Nephron progenitor cell (in vitro differentiated cells): ENCODE data around the gene CBX2.

Experiments used
- DNase-seq: peaks from one replicate; pipeline ENCODE4 v3.0.0; 2021
- H3K27ac Mint-ChIP-seq: 2 replicates; pipeline ENCODE4 v1.8.0; 2021; ENCODE audit warnings: mild to moderate bottlenecking, moderate library complexity, mixed read lengths
- H3K27me3 Mint-ChIP-seq: 2 replicates; pipeline ENCODE4 v1.8.0; 2021; ENCODE audit warnings: mild to moderate bottlenecking, low read depth, mixed read lengths; ENCODE audit not compliant: poor library complexity
- H3K36me3 Mint-ChIP-seq: 2 replicates; pipeline ENCODE4 v1.8.0; 2021; ENCODE audit warnings: low read depth, mixed read lengths
- H3K4me1 Mint-ChIP-seq: 2 replicates; pipeline ENCODE4 v1.8.0; 2021; ENCODE audit warnings: mixed read lengths
- H3K4me3 Mint-ChIP-seq: 2 replicates; pipeline ENCODE4 v1.8.0; 2021; ENCODE audit warnings: mild to moderate bottlenecking, moderate library complexity, mixed read lengths
- H3K9me3 Mint-ChIP-seq: 2 replicates; pipeline ENCODE4 v1.8.0; 2021; ENCODE audit warnings: mild to moderate bottlenecking, moderate library complexity, mixed read lengths
- TF ChIP-seq, protein P1 (sequence below): fragments of 200-600 bp; sonication (generic); IDR thresholded peaks from 2 replicates; pipeline ENCODE4 v1.5.0; 2021; ENCODE audit warnings: antibody characterized with exemption

The CBX2 gene

DNA sequence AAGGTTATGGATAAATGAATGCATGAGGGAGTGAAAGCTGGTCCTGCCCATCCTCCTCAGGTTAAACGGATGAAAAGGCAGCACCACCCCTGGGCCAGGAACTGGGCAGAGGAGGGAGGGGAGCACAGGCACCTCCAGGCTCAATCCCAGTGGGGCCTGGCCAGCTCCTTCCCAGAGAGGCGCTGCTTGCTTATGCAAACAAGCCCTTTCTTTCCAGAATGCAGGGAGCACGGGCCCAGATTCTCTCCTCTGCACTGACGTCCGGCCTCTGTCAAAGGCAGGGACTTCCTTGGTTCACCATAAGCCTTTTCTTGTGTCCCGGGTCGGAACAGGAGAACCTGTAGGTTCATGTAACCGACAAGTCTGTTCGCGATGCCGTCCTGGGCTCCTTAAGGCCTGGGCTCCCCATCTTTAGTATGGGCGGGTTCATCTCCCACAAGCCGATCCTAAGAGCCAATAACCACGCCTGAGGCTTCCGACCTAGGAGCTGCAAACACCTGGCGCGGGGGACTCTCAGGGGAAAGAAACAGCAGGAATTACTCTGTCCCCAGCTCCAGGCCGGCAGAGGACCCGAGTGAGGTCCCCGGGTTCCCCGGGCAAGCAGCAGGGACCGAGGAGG is 30.9 kb upstream of the CBX2 start:
- Mint-ChIP-seq H3K9me3 (no peaks in the 10 kb centered on the region), H3K4me1 (peaks cover 42% of the 10 kb centered on the region), H3K4me3 (peak overlapping the region; percentile 72), H3K27me3 (peaks cover 71% of the 10 kb centered on the region), H3K36me3 (no peaks in the 10 kb centered on the region), H3K27ac (no peak overlapping the region)
- no peak for DNase-seq
- TF ChIP-seq, protein P1, sequence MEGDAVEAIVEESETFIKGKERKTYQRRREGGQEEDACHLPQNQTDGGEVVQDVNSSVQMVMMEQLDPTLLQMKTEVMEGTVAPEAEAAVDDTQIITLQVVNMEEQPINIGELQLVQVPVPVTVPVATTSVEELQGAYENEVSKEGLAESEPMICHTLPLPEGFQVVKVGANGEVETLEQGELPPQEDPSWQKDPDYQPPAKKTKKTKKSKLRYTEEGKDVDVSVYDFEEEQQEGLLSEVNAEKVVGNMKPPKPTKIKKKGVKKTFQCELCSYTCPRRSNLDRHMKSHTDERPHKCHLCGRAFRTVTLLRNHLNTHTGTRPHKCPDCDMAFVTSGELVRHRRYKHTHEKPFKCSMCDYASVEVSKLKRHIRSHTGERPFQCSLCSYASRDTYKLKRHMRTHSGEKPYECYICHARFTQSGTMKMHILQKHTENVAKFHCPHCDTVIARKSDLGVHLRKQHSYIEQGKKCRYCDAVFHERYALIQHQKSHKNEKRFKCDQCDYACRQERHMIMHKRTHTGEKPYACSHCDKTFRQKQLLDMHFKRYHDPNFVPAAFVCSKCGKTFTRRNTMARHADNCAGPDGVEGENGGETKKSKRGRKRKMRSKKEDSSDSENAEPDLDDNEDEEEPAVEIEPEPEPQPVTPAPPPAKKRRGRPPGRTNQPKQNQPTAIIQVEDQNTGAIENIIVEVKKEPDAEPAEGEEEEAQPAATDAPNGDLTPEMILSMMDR = no peak

GRCh38 chr17:79747508-79748294 is 30.2 kb upstream of the CBX2 start:
- Mint-ChIP-seq H3K27me3 (peaks cover 74% of the 10 kb centered on the region), H3K9me3 (no peaks in the 10 kb centered on the region), H3K4me1 (peaks cover 39% of the 10 kb centered on the region), H3K4me3 (peak overlapping the region; percentile 80), H3K36me3 (no peaks in the 10 kb centered on the region), H3K27ac (no peak overlapping the region)
- TF ChIP-seq, protein P1 = no peak
- DNase-seq = peak; percentile 77

GRCh38 chr17:79748295-79749099 is 29.5 kb upstream of the CBX2 start:
- Mint-ChIP-seq H3K36me3 (no peaks in the 10 kb centered on the region), H3K9me3 (no peaks in the 10 kb centered on the region), H3K4me3 (peak overlapping the region; percentile 67), H3K4me1 (peaks cover 32% of the 10 kb centered on the region), H3K27me3 (peaks cover 78% of the 10 kb centered on the region), H3K27ac (no peak overlapping the region)
- TF ChIP-seq, protein P1 = no peak
- peak; percentile 37 for DNase-seq

GRCh38 chr17:79749156-79749815 is 28.7 kb upstream of the CBX2 start:
- no peak for DNase-seq
- peaks cover 34% of the 10 kb centered on the region for H3K4me1 Mint-ChIP-seq
- H3K27ac Mint-ChIP-seq = no peak overlapping the region
- H3K27me3 Mint-ChIP-seq = peaks cover 78% of the 10 kb centered on the region
- TF ChIP-seq, protein P1 = no peak
- no peaks in the 10 kb centered on the region for H3K9me3 Mint-ChIP-seq
- no peaks in the 10 kb centered on the region for H3K36me3 Mint-ChIP-seq
- H3K4me3 Mint-ChIP-seq = no peak overlapping the region

DNA sequence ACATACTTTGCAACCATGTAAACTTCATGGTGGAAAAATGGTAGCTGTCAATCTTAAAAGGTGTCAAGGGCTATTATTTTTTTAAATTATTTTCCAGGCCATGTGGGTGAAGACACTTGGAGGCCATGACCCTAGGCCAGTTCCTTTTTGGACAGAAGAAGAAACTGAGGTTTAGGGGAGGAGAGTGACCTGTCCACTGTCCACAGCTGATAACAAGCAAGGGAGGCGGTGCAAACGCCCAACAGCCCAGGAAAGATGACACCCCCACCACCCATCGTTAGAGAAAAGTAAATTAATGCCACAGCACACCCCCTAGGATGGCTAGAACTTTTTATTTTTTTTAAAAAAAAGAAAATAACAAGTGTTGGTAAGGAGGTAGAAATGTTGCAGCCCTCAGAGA is 28.0 kb upstream of the CBX2 start:
- Mint-ChIP-seq H3K27ac (no peak overlapping the region), H3K27me3 (peaks cover 71% of the 10 kb centered on the region), H3K4me1 (peaks cover 38% of the 10 kb centered on the region), H3K9me3 (no peaks in the 10 kb centered on the region), H3K36me3 (no peaks in the 10 kb centered on the region), H3K4me3 (no peak overlapping the region)
- TF ChIP-seq, protein P1 = no peak
- DNase-seq = no peak
